Ammon's horn (tissue), 1 donor: ENCODE results near the gene PHACTR1.

Experiments
- DNase-seq: peaks from one replicate; pipeline ENCODE4 v3.0.0-alpha.2; 2016; ENCODE audit warnings: low spot score

The PHACTR1 gene

DNA sequence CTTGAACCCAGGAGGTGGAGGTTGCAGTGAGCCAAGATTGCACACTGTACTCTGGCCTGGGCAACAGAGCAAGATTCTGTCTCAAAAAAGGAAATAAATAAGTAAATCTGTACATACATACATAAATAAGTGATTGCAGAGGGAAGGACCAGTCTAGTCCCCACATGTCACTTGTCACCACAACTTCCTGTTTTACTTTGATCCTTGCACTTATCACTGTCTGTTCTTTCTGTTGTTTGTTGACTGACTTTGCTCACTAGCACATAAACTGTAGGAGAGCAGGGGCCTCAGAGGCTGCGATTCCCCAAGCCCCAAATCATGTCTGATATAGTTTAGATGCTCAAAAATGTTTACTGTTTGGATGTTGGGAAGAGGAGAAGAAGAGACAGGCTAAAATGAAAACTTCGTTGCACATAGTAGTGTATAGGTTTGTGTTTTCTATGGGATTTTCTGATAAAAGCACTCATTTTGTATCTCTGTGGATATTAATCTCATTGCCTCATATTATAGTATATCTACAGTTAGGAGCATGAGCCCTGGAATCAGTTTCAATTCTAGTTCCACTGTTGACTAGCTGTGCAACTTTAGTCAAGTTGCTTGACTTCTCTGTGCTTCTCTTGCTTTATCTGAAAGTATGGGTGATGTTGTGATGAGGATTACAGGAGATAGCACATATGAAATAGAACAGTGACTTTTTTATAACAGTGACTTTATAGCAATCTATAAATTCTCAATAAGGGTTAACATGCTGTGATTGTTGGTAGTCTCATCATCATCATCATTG, 446.8 kb downstream of the PHACTR1 start:
- no peak for DNase-seq

GRCh38 chr6:13164291-13164690, 447.7 kb downstream of the PHACTR1 start:
- no peak for DNase-seq

DNA sequence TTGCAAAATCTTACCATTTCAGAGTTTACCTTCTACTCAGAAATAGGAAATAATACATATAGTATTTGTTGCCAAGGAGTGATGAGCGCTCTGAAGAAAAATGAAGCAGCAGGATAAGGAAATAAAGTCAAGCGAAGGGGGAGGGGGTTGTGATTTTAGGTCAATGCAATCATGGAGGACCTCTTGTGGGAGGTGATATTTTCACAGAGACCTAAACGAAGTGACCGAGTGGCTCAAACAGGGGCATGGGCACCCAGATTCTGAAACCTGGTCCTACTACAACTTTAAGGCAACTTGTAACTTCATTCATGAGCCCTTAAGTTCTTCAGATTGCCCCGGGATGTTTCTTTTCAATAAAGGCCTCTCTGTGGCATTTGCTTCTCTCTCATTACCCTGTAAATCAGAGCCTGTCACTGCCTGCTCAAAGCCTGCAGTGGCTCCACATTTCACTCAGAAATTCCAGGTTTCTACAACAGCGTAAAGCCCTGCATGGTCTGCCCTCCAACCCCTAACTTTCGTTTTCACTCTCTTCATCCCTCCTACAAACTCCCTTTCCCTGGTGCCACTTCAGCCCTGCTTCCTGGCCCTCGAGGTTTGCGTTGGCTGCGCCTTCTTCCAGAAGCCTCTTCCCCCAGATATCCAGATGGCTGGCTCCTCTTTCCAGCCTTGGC, 449.1 kb downstream of the PHACTR1 start:
- DNase-seq, result no peak

DNA sequence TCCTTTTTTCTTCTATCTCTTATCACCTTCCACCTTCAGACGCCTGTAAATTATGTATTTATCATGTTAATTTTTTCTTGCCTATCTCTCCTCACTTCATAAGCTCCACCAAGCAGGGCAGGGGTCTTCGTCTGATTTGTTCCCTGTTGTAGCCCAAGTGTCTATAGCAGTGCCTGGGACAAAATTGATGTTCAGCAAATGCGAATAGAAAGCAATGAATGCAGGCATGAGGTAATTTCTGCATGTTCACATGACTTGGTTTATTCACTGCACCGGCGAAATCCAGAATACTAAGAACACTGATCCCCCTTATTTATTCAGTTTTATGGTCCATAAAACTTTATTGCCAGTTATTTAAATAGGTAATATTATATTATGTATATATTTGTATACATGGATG, 449.7 kb downstream of the PHACTR1 start:
- no peak for DNase-seq

DNA sequence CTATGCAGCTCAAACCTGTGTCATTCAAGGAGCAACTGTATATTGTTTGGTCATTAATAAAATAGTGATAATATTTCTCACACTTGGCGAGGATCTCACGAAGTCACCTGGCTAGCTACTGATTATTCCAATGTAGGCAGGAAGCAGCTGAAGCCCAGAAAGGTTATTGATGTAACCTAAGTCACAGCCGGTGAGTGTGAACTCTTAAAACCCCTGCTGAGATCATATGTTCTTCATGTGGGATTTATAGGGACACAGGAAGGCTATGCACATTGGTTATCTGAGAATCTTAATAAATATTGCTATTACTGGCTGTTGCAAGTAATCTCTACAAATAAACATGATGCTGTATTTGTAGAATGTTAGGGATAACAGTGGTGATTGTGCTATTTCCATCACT, 450.3 kb downstream of the PHACTR1 start:
- no peak for DNase-seq

DNA sequence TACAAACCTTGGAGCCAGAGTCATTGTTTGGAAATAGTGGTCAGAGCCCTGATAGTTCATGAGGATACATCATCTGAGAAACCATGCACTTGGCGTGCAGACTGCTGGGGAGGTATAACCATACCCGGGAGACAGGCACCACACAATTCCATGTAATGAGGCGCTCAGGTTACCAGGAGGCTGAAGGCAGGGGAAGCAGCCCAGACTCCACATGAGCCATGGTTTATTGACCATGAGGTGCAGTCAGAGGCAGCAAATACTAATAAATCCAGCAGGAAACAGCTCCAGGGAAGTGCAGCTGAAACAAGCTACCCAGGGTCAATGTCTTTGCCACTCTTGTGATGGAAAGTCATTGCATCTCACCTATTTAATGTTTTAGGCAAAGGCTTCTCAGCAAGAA, 455.7 kb downstream of the PHACTR1 start:
- no peak for DNase-seq

GRCh38 chr6:13175087-13175486, 458.5 kb downstream of the PHACTR1 start:
- DNase-seq, result no peak

DNA sequence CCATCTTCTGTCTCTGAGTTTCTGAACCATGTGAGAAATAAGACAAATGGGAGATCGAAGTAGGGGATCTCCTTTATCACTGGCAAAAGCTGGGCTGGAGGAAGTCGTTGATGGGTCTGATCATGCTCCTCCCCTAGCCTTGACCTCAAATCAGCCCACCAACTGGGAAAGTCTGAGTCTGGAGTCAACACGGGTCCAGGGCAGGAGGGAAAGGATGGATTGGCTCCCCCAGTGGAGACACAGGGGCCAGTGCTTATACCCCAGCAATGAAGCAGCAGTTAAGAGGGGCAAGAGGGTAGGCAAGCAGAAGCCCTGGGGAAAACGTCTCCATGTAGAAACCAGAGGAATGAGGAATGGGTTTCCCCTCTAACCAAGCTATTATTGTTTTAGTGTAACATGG, 459.2 kb downstream of the PHACTR1 start:
- no peak for DNase-seq

DNA sequence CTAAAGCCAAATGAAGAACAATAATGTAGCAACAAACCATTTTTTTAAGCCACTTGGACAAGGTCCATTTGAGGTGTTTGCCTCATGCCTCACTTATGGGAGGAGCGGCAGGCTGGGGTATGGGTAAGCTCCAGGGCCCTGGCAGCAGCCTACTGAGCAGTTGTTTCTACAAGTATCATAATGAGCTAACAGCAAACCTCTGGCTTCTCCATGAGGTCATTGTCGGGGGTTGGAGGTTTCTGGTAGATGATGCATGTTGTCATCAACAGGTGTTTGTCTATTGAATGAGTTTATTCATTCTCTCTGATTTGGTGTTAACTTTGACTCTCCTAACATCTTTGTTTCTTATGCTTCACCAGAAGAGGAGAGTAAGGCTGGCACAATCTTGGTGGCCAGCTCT, 461.1 kb downstream of the PHACTR1 start:
- DNase-seq, result no peak

DNA sequence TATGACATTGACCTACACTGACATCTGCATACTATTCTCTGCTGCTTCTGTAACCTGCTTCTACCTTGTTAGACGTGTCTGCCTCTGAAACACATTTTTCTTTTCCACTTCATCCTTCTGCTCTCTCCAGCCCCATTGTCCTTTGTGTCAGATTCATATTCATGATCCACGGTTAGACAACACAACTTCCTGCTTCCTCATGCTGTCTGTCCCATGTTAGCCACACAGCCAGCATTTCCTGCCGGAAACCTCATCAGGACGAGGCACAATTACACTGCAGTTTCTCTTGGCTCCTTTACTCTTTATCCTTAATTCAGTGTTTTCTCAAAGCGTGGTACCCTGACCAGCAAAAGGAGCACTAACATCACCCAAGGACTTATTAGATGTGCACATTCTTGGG, 461.5 kb downstream of the PHACTR1 start:
- DNase-seq, result peak; percentile 42

DNA sequence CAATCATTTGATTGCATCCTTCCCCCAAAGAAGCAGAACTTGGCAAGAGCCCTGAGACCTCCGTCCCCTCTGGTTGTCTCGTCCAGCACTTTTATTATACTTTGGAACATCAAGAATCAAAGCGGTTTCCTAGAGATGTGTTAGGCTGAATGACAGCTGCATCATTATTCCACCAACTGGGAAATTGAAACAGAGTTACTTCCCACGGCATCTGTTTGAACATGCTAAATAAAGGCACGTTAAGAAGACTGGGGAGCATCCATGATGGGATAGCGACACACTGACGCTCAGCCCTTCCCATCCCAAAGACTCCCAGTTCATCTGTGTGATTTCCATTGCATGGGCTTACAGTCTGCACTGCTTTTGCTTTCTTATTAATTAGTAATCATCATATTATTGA, 464.0 kb downstream of the PHACTR1 start:
- peak; percentile 38 for DNase-seq

DNA sequence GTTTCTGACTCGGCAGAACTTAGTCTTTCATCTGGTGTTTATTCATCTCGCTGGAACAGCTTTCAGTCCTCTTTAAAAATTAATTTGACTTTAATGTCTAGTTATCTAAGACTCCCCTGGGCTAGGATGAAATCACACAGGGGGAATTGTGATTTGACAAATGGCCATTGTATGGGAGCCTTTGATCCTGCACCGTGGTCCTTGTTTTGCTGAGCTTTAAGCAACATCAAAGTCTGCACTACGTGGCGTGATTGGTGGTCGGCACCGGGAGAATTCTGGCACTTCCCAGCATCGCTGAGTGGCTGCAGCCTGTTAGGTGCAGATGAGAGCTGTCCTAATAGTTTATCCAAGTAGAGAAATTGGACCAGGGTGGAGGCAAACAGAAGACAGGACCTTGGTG, 464.8 kb downstream of the PHACTR1 start:
- no peak for DNase-seq

- no peak for DNase-seq
These were observed 467.0 kb downstream of the PHACTR1 start for GRCh38 chr6:13183415-13184088.

DNA sequence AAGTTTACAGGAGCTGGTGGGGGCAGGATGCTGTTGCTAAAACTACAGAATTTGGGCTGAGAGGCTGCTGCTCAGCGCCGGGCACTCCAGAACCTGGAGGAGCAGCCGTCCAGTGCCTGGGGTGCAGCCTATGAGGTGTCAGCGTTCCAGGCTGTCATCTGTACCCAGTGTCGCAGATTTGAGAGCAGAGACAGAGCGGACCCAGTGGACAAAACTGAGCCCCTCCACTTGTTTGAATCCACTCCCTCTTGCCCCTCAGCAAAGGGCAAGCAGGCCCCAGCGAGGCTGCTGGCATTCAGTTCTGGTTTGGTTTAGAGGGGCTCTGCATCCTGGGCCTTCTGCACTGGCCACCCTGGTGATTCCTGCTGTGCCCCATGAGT, 467.5 kb downstream of the PHACTR1 start:
- DNase-seq, result no peak

GRCh38 chr6:13184547-13184946, 468.0 kb downstream of the PHACTR1 start:
- no peak for DNase-seq

DNA sequence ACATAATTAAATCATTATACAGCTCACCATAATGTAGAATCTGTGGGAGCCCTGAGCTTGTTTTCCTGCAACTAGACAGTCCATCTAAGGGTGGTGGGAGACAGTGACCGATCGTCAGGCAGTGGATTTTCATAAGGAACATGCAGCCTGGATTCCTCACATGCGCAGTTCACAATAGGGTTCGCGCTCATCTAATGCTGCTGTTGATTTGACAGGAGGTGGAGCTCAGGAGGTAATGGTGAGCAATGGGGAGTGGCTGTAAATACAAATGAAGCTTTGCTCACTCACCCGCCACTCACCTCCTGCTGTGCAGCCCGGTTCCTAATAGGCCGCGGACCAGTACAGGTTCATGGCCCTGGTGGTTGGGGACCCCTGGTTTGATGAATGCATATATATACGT, 470.3 kb downstream of the PHACTR1 start:
- no peak for DNase-seq

DNA sequence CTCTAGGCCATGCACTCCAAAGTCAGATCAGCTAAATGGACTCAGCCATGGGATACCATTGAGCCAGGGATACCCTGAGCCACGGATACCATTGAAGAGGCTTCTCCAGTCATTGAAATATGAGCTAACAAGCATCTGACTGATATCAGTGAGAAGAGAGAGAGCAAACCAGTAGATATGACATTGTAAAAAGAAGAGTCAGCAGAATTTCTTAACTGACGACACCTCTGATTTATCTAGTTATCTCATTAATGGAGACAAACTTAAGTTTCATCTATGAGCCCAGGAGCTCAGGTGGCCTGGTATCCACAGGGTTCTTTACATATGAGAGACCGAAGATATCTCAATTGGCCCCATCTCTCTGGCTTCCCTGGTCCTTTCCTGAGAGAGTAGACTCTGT, 471.1 kb downstream of the PHACTR1 start:
- DNase-seq, result no peak

DNA sequence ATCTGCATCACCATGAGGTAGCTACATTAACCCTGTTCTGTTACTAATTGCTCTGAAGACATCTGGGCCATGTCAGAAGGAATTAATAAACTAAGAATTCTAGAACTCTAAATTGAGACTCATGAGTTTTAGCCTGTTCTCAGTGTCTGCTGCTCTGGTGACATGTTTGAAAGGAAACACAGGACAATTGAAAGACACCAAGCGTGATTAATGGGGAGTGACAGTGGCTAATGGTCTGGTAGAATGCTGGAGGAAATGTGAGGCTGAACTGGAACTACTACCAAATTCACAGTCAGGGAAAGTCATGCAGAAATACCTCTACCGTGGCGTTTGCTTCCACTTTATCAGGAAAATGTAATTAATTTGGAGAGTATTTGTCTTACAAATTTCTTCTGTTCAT, 471.7 kb downstream of the PHACTR1 start:
- no peak for DNase-seq

DNA sequence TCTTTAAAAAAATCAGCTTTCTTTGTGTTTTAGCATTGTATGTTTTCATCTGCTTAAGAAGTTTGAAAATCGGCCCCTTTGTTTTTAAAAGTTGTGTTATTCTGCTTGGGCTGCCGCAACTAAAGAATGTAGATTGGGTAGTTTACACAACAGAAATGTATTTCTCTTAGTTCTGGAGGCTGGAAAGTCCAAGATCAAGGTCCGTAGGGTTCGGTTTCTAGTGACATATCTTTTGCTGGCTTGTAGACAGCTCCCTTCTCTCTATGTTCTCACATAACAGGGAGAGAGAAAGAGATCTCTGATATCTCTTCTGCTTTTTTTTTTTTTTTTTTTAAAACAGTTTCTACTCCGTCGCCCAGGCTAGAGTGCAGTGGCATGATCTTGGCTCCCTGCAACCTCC, 473.1 kb downstream of the PHACTR1 start:
- DNase-seq, result no peak

- DNase-seq, result no peak
These were observed 473.8 kb downstream of the PHACTR1 start for GRCh38 chr6:13190376-13190775.

DNA sequence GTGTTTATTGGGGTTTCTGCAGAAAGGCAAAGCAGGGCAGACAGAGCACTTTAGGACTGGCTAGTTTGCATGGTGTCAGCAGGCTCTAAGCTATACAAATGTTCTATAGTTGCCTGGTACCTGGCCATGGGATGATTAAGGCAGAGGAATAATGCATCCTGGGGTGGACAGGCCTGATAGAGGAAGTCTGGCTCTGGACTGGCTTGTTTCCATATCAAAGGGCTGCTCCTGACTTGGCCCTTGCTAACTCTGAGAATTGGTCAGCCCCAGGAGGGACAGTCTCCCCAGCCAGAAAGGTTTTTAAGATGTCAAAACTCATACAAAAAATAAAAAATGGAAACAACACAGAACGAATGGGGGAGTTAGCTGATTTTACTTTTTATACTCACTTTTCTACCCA, 474.9 kb downstream of the PHACTR1 start:
- no peak for DNase-seq

GRCh38 chr6:13194852-13195251, 478.3 kb downstream of the PHACTR1 start:
- DNase-seq, result peak; percentile 68

DNA sequence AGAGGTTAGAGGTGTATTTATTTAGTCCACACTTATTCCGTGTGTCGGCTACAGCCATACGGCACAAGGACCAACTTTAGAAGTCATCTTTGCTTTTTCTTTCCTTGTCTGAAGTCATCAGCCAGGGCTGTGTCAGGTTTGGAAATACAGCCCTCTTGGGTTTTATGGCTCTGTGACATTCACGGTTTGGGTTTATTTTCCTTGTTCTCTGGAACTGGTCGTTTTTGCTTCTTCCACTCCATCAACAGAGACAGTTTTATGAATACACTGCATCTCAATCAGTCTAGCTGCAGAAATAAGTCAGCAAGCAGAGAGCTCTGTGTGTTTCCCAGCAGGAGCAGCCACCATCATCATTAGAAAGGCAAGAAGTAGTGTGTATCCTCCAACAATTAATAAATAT, 479.2 kb downstream of the PHACTR1 start:
- DNase-seq, result no peak
